ENCODE data around the gene SLC3A2. TPM values are rescaled to one million over a fixed set of nuclear protein-coding genes. Genes with fewer than 3 reads are reported as not detected.

SLC3A2 gene
- total RNA-seq: 100 to 1,000 TPM; 108 to 148 (median 133) TPM

DNA sequence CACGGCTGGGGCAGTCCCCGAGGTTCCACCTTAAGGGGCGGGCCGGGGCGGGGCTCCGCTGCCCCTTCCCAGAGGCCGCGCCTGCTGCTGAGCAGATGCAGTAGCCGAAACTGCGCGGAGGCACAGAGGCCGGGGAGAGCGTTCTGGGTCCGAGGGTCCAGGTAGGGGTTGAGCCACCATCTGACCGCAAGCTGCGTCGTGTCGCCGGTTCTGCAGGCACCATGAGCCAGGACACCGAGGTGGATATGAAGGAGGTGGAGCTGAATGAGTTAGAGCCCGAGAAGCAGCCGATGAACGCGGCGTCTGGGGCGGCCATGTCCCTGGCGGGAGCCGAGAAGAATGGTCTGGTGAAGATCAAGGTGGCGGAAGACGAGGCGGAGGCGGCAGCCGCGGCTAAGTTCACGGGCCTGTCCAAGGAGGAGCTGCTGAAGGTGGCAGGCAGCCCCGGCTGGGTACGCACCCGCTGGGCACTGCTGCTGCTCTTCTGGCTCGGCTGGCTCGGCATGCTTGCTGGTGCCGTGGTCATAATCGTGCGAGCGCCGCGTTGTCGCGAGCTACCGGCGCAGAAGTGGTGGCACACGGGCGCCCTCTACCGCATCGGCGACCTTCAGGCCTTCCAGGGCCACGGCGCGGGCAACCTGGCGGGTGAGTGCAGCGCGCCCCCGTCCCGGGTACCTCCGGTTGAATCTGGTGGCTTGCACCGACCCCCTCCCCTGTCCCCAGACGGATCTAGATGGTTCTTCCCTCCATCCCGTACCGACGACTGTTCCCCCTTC lies at the start of gene SLC3A2:
TSS of gene SLC3A2 (plus strand) at position 94 of the 776 bp plus-strand sequence. CDS start at position 222, 128 bp downstream.
- H3K4me1 ChIP-seq: peaks cover 0 to 61% (median 36%) of the 10 kb centered on the region in 4 donors
- H3K9me3 ChIP-seq: no peaks in the 10 kb centered on the region
- H3K27ac ChIP-seq: peak within 1 kb of the TSS; percentile 94 to 100 (median 99)
- peak within 1 kb of the TSS; percentile 73 to 100 (median 93) for H3K4me3 ChIP-seq
- DNase-seq (ENCODE audit: low spot score in 2 of 2): peak; percentile 83 to 86
- WGBS, 2 donors: 0 to 1% methylated on average over 38 to 56 of the region's 69 CpGs
- TF ChIP-seq EP300 (IDR thresholded peaks at IDR 0.05) (peak; percentile 47 to 100), POLR2A (IDR thresholded peaks at IDR 0.05) (peak; percentile 96 to 99)
- TF ChIP-seq, protein P1, sequence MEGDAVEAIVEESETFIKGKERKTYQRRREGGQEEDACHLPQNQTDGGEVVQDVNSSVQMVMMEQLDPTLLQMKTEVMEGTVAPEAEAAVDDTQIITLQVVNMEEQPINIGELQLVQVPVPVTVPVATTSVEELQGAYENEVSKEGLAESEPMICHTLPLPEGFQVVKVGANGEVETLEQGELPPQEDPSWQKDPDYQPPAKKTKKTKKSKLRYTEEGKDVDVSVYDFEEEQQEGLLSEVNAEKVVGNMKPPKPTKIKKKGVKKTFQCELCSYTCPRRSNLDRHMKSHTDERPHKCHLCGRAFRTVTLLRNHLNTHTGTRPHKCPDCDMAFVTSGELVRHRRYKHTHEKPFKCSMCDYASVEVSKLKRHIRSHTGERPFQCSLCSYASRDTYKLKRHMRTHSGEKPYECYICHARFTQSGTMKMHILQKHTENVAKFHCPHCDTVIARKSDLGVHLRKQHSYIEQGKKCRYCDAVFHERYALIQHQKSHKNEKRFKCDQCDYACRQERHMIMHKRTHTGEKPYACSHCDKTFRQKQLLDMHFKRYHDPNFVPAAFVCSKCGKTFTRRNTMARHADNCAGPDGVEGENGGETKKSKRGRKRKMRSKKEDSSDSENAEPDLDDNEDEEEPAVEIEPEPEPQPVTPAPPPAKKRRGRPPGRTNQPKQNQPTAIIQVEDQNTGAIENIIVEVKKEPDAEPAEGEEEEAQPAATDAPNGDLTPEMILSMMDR (IDR thresholded peaks at IDR 0.05): peak; percentile 70 to 88 (median 82)
- peaks cover 6 to 37% (median 16%) of the 10 kb centered on the region in 3 donors for H3K36me3 ChIP-seq
- H3K27me3 ChIP-seq: no peaks in the 10 kb centered on the region

DNA sequence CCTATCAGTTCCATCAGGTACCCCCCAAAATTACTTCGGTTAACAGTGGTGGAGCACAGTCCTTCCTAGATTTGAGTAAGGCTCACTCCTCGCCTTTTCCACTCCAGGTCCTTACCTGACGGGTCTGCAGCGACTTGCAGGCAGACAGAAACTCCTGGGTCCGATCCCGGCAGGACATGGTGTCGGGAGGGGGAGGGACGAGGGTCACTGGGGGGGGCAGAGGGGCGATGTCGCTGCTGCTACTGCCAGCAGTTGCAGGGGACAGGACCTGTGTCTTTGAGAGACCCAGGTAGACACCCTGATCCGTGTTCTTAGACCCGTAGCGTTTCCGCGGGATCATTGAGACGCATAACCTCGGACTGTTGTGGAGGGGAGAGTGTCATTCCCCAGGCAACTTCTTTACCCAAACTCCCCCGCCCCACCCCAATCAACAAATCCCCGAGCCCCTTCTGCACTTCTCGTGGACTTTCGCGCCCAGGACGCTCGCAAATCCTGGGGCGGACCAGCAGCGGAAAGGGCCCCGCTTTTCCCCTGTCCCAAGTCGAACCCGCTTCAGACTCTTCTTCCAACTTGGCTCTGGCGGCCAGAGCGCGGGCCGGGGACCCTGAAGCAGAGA lies 49.7 kb upstream of the SLC3A2 start:
- TF ChIP-seq, protein P1 (IDR thresholded peaks at IDR 0.05): no peak
- TF ChIP-seq EP300 (IDR thresholded peaks at IDR 0.05) (no peak), POLR2A (IDR thresholded peaks at IDR 0.05) (no peak)

DNA sequence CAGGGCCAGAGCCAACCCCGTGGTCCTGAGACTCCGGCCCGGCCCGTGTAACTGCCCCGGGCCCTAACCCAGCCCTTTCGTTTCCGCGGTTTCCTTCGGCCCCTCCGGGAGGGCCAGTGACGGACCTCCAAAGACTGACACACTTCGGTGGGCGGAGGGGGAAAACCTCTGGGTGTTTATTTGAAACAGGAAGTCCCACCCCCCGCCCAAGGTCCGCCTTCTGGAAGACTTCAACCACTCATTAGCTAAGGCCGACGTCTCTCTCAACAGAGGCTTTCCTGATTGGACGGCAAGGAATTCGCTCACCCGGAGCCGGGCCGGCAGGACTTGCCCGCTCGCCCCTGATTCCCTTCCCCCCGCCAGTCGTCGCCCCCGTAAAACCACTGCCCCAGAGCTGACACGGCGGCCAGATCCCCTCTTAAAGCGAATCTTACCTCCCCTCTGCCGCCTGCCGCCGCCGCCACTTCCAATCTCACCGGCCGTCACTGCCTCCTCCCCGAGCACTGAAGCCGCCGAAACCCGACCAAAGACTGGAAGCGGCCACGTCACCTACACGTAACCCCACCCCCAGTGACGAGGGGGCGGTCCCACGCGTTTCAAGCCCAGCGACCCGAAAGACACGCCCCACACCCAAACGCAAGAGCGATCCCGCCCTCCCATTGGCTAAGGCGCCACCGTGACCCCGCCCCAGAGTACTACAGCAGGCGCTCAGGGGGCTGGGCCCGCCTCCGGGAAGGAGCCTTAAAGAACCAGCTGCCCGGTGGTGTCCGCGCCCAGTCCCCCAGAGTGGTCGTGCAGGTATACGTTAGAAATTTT lies 49.0 kb upstream of the SLC3A2 start, which contains the start of gene STX5:
TSS of gene STX5 (minus strand) at position 532 of the 816 bp plus-strand sequence. CDS start 808 bp downstream, outside the sequence.
- Histone ChIP-seq H3K36me3 (peaks cover 0 to 50% (median 11%) of the 10 kb centered on the region in 3 donors), H3K4me1 (peaks cover 0 to 70% (median 29%) of the 10 kb centered on the region in 4 donors), H3K27ac (peak within 1 kb of the TSS; percentile 88 to 98 (median 96)), H3K27me3 (no peaks in the 10 kb centered on the region), H3K9me3 (no peaks in the 10 kb centered on the region), H3K4me3 (peak within 1 kb of the TSS; percentile 79 to 96 (median 84))
- peak; percentile 100 for DNase-seq (ENCODE audit: low spot score in 2 of 2)
- TF ChIP-seq, protein P1 (IDR thresholded peaks at IDR 0.05): peak in 2 of 5 experiments; percentile 28 to 44
- TF ChIP-seq POLR2A (IDR thresholded peaks at IDR 0.05) (peak; percentile 65 to 96), EP300 (IDR thresholded peaks at IDR 0.05) (peak in 1 of 2 donors; percentile 97)
- 0 to 1% methylated on average over 24 to 52 of the region's 65 CpGs for WGBS, 2 donors

More for the DNA sequence above, 49.7 kb upstream of the SLC3A2 start:
- peaks cover 0 to 50% (median 11%) of the 10 kb centered on the region in 3 donors for H3K36me3 ChIP-seq
- no peak for DNase-seq (ENCODE audit: low spot score in 2 of 2)
- peak overlapping the region; percentile 79 to 96 (median 84) for H3K4me3 ChIP-seq
- H3K9me3 ChIP-seq: no peaks in the 10 kb centered on the region
- H3K4me1 ChIP-seq: peaks cover 0 to 64% (median 29%) of the 10 kb centered on the region in 4 donors
- 0% methylated on average over 31 to 33 of the region's 33 CpGs for WGBS, 2 donors
- H3K27ac ChIP-seq: peak overlapping the region; percentile 88 to 98 (median 96)
- H3K27me3 ChIP-seq: no peaks in the 10 kb centered on the region

DNA sequence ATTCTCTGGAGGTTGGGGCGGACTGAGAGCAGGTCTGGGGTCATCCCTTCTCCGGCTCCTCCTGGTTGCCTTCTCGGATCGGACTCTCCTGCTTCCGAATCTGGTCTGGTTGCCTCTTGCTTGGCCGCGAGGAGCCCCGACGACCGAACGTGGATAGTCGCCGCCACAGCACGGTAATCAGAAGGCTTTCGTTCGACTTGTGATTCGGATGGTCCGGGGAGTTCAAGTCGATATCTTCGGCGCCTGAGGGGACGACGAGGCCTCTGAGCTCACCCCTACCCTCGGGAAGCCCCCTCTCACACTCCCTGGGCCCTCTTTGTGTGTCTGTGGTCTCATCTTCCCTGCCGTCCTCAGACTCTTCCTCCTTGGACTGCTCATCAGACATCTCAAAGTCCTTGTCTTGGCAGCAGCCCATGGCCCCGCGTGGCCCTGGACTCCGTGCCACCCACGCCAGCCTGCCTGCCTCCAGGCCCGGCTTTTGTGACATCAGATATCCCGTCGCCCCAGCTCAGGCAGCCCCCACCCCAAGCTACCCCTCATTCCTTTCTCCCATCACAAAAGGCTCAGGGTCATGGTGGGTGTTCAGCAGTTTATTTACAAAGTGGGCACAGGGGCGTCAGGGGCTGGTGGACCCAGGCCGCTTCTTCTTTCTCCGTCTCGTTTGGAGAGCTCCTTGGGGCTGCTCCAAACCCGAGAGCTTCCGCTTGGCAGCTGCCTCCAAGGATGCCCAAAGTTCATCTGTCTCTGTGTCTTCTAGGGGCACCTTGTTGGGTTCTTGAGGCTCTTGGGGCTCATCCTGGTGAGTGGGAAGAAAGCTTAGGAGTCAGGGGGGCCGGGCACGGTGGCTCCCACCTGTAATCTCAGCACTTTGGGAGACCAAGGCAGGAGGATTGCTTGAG lies 48.1 kb upstream of the SLC3A2 start, which contains the start of gene TEX54:
TSS of gene TEX54 (minus strand) at position 506 of the 899 bp plus-strand sequence.
- H3K36me3 ChIP-seq: peaks cover 0 to 49% (median 11%) of the 10 kb centered on the region in 3 donors
- H3K27ac ChIP-seq: peak within 1 kb of the TSS; percentile 88 to 98 (median 96)
- peak within 1 kb of the TSS; percentile 79 to 96 (median 84) for H3K4me3 ChIP-seq
- WGBS, 2 donors: 3 to 9% methylated on average over 27 to 35 of the region's 40 CpGs
- H3K9me3 ChIP-seq: no peaks in the 10 kb centered on the region
- peak in 1 of 2 donors; percentile 6 for TF ChIP-seq POLR2A (IDR thresholded peaks at IDR 0.05)
- TF ChIP-seq, protein P1 (IDR thresholded peaks at IDR 0.05): no peak
- H3K4me1 ChIP-seq: peaks cover 0 to 69% (median 29%) of the 10 kb centered on the region in 4 donors
- no peak for DNase-seq (ENCODE audit: low spot score in 2 of 2)
- H3K27me3 ChIP-seq: no peaks in the 10 kb centered on the region
